GM12878 (cell line): Measurements from ENCODE around the gene GMPR2. TPM values are rescaled to one million over a fixed set of nuclear protein-coding genes. Genes with fewer than 3 reads are reported as not detected.

Experiments
- ATAC-seq: fragments of 200-7000 bp; cut with Tn5 transposase; 3 replicates; pipeline ENCODE4 v1.9.1; 2020; ENCODE audit warnings: mild to moderate bottlenecking, moderate library complexity
- BruUV-seq: library from RNA; stranded (reverse); fragments of 400-500 nt; replicated peaks from 2 replicates; lab custom pipeline; 2021; lab: Mats Ljungman, UMichigan
- CTCF ChIA-PET: fragments of 300-600 bp; sonication (Branson Sonifier 250); formaldehyde crosslinking; extraction: SDS; loops from one replicate; lab custom pipeline; 2021; ENCODE audit warnings: inconsistent platforms; lab: Yijun Ruan, JAX
- POLR2A ChIA-PET: fragments of 350-600 bp; formaldehyde crosslinking; extraction: SDS; loops from one replicate; lab custom pipeline; 2021; ENCODE audit warnings: inconsistent platforms; lab: Charles Lee
- RAD21 ChIA-PET: fragments of 300-600 bp; sonication (Branson Sonifier 250); formaldehyde crosslinking; loops from one replicate; lab custom pipeline; 2023; ENCODE audit warnings: antibody characterized with exemption; ENCODE audit not compliant: unreplicated experiment; lab: Charles Lee
- SMC1A ChIA-PET: fragments of 300-600 bp; sonication (Branson Sonifier 250); formaldehyde crosslinking; loops from one replicate; lab custom pipeline; 2023; ENCODE audit not compliant: unreplicated experiment, uncharacterized antibody; lab: Charles Lee
- DNase-seq: peaks from one replicate; pipeline ENCODE4 v3.0.0-alpha.2; 2011; ENCODE audit warnings: low read depth, low spot score
- FAIRE-seq: peaks from 3 replicates; lab custom pipeline; 2011; peaks lifted over from hg19 to GRCh38; lab: Jason Lieb, UNC
- H2AFZ ChIP-seq: 2 replicates; pipeline ENCODE4 v1.6.0; 2011; ENCODE audit warnings: low read depth, low read length, control low read depth; ENCODE audit not compliant: control insufficient read depth
- H3K27ac ChIP-seq: 2 replicates; pipeline ENCODE4 v1.5.1; 2011; ENCODE audit warnings: control low read depth; ENCODE audit not compliant: control insufficient read depth, insufficient read depth
- H3K27me3 ChIP-seq, 2 experiments: replicated peaks in 1 of 2; 2 replicates each; pipeline versions ENCODE4 v1.6.0 to v1.6.1; 2011; ENCODE audit warnings: low read length in 1 of 2; ENCODE audit not compliant: control insufficient read depth in 2 of 2, insufficient read depth in 2 of 2
- H3K36me3 ChIP-seq, 2 experiments: 2 replicates each; pipeline ENCODE4 v1.5.1; 2011; ENCODE audit warnings: low read length in 1 of 2; ENCODE audit not compliant: control insufficient read depth in 2 of 2, insufficient read depth in 2 of 2
- H3K4me1 ChIP-seq: 2 replicates; pipeline ENCODE4 v1.6.1; 2011; ENCODE audit warnings: mild to moderate bottlenecking, low read length, moderate library complexity, mixed read lengths; ENCODE audit not compliant: control insufficient read depth, insufficient read depth
- H3K4me2 ChIP-seq: 2 replicates; pipeline ENCODE4 v1.6.0; 2011; ENCODE audit warnings: control low read depth; ENCODE audit not compliant: control insufficient read depth, insufficient read depth
- H3K4me3 ChIP-seq: fragments of 200-600 bp; sonication (generic); 2 replicates; pipeline ENCODE4 v1.5.1; 2016
- H3K79me2 ChIP-seq: 2 replicates; pipeline ENCODE4 v1.6.0; 2011; ENCODE audit warnings: low read length; ENCODE audit not compliant: control insufficient read depth, insufficient read depth
- H3K9ac ChIP-seq: 2 replicates; pipeline ENCODE4 v1.8.0; 2011; ENCODE audit warnings: low read length, control low read depth, mixed read lengths; ENCODE audit not compliant: control insufficient read depth, insufficient read depth
- H3K9me3 ChIP-seq: replicated peaks from 3 replicates; pipeline ENCODE4 v1.5.1; 2011; ENCODE audit warnings: mild to moderate bottlenecking, low read length; ENCODE audit not compliant: control insufficient read depth, insufficient read depth
- H4K20me1 ChIP-seq: 2 replicates; pipeline ENCODE4 v1.6.0; 2011; ENCODE audit not compliant: control insufficient read depth, insufficient read depth
- ATF3 ChIP-seq: IDR thresholded peaks from 2 replicates; pipeline ENCODE4 v1.6.1; 2011; ENCODE audit warnings: low read depth, mild to moderate bottlenecking, low read length, moderate library complexity, borderline replicate concordance; ENCODE audit errors: extremely low read depth
- BHLHE40 ChIP-seq, 2 experiments: fragments of 450-650 bp in 1 of 2; IDR thresholded peaks; 2 replicates each; pipeline ENCODE4 v1.6.1; 2011 to 2017; ENCODE audit warnings: low read depth in 2 of 2, borderline replicate concordance in 1 of 2, improper control_type of control experiment in 1 of 2, low read length in 1 of 2, mild to moderate bottlenecking in 1 of 2
- DPF2 ChIP-seq: fragments of 450-650 bp; IDR thresholded peaks from 2 replicates; pipeline ENCODE4 v1.6.1; 2017; ENCODE audit warnings: mild to moderate bottlenecking
- ETV6 ChIP-seq, 2 experiments: fragments of 450-650 bp in 1 of 2; IDR thresholded peaks in 1 of 2; conservative IDR thresholded peaks in 1 of 2; 2 replicates each; pipeline ENCODE4 v1.6.1; 2014; ENCODE audit warnings: antibody characterized with exemption in 1 of 2, borderline replicate concordance in 1 of 2, low read depth in 1 of 2, mild to moderate bottlenecking in 1 of 2, moderate library complexity in 1 of 2
- EZH2 ChIP-seq: IDR thresholded peaks from 2 replicates; pipeline ENCODE4 v1.6.1; 2012; ENCODE audit warnings: low read depth, mild to moderate bottlenecking, control low read depth, inconsistent platforms, low read length, borderline replicate concordance; ENCODE audit not compliant: control insufficient read depth
- IKZF1 ChIP-seq: fragments of 450-650 bp; conservative IDR thresholded peaks from 2 replicates; pipeline ENCODE4 v1.6.1; 2017; ENCODE audit warnings: antibody characterized with exemption, mild to moderate bottlenecking
- IKZF2 ChIP-seq, 2 experiments: fragments of 450-650 bp; IDR thresholded peaks; 2 replicates each; pipeline ENCODE4 v1.6.1; 2017; ENCODE audit warnings: mild to moderate bottlenecking in 2 of 2, moderate library complexity in 2 of 2
- NBN ChIP-seq: fragments of 450-650 bp; IDR thresholded peaks from 2 replicates; pipeline ENCODE4 v1.6.1; 2016
- NR2F1 ChIP-seq: fragments of 450-650 bp; conservative IDR thresholded peaks from 2 replicates; pipeline ENCODE4 v1.6.1; 2017; ENCODE audit warnings: mild to moderate bottlenecking
- SMAD5 ChIP-seq: IDR thresholded peaks from 2 replicates; pipeline ENCODE4 v1.6.1; 2016; ENCODE audit warnings: antibody characterized with exemption, low read depth
- SMARCA5 ChIP-seq: fragments of 450-650 bp; IDR thresholded peaks from 2 replicates; pipeline ENCODE4 v1.6.1; 2017; ENCODE audit warnings: mild to moderate bottlenecking
- SP1 ChIP-seq: IDR thresholded peaks from one replicate; pipeline ENCODE4 v1.6.1; 2011; ENCODE audit warnings: low read depth, low read length
- TAF1 ChIP-seq: IDR thresholded peaks from 2 replicates; pipeline ENCODE4 v1.6.1; 2011; ENCODE audit warnings: mild to moderate bottlenecking, low read depth, low read length, borderline replicate concordance
- TARDBP ChIP-seq: IDR thresholded peaks from 2 replicates; pipeline ENCODE4 v1.6.1; 2016; ENCODE audit warnings: borderline replicate concordance
- YY1 ChIP-seq: IDR thresholded peaks from 2 replicates; pipeline ENCODE4 v1.6.1; 2011; ENCODE audit warnings: low read depth, mild to moderate bottlenecking, low read length
- ZNF592 ChIP-seq: fragments of 450-650 bp; IDR thresholded peaks from 2 replicates; pipeline ENCODE4 v1.6.1; 2017; ENCODE audit warnings: mild to moderate bottlenecking, moderate library complexity
- ZSCAN29 ChIP-seq: fragments of 450-650 bp; IDR thresholded peaks from 2 replicates; pipeline ENCODE4 v1.6.1; 2017; ENCODE audit warnings: mild to moderate bottlenecking, moderate library complexity
- WGBS: methylation state at CpG from one replicate; pipeline ENCODE4 v1.1.6; 2016; ENCODE audit warnings: low lambda C conversion rate; ENCODE audit not compliant: insufficient replicate concordance, insufficient coverage; ENCODE audit errors: missing lambda C conversion rate; 5-methylcytosine and 5-hydroxymethylcytosine counted together
- in situ Hi-C: fragments of 300-500 bp; cut with MboI; formaldehyde crosslinking; loops from 9 replicates; pipeline ENCODE4 v1.14.3; 2018; ENCODE audit warnings: mixed read lengths
- intact Hi-C: fragments of 100-400 bp; cut with micrococcal nuclease; formaldehyde crosslinking; loops from one replicate; pipeline ENCODE4 v1.14.2; 2022; ENCODE audit not compliant: unreplicated experiment
- polyA plus RNA-seq, 11 experiments: library from polyadenylated mRNA; depleted of rRNA in 4 of 11; unstranded in 6 of 11; stranded (reverse) in 5 of 11; fragments of >200 nt; fragmentation: Nextera tagmentation in 4 of 11; fragmentation: Illumina TruSeq in 1 of 11; extraction: Ambion mirVana in 4 of 11; extraction: Trizol in 1 of 11; gene quantifications; 1 replicate in 1 of 11; 2 replicates in 10 of 11; pipeline versions ENCODE4 v1.2.1 to v1.2.3, GENCODE V29; 2011 to 2016; ENCODE audit warnings: inconsistent platforms in 2 of 11, missing spikeins in 2 of 11, low read depth in 1 of 11
- total RNA-seq, 4 experiments: library from RNA; depleted of rRNA in 3 of 4; stranded (reverse); fragments of >200 nt in 3 of 4; fragmentation: Illumina TruSeq in 1 of 4; extraction: Trizol in 1 of 4; gene quantifications; 2 replicates each; pipeline versions ENCODE4 v1.2.1 to v1.2.3, GENCODE V29; 2013 to 2021

GMPR2 gene
- total and polyA plus RNA-seq, 10 of the 15 experiments (the other 5 are each of a cell fraction or from before 2014, with no cell fraction given), result 55.1 to 80.3 (median 61.5) TPM

- ChIA-PET POLR2A (interaction anchor here (1.7 to 2.1 kb wide), 2 partner anchors 9 to 37 kb away, joined by 4 to 15 read pairs; partner anchors contain the start of gene TINF2), CTCF (interaction anchor here (0.7 to 3.0 kb wide), 8 partner anchors 9 to 100 kb away, joined by 3 to 12 read pairs (median 4); partner anchors contain the start of genes CIDEB, MDP1, RABGGTA and TINF2), SMC1A (interaction anchor here (0.9 to 2.8 kb wide), 3 partner anchors 9 to 14 kb away, joined by 4 to 12 read pairs (median 6); partner anchors contain the start of gene TINF2), RAD21 (interaction anchor here (2.3 kb wide), 1 partner anchor 9 kb away, joined by 13 read pairs; the partner anchor contains the start of gene TINF2)
- ATAC-seq, result peak; percentile 25
- intact Hi-C loops (no loop called here), in situ Hi-C loops (no loop called here)
- Histone ChIP-seq H3K4me1 (peaks cover 14% of the 10 kb centered on the region), H3K4me2 (peak overlapping the region; percentile 93), H4K20me1 (no peaks in the 10 kb centered on the region), H2AFZ (no peak overlapping the region), H3K79me2 (peaks cover 35% of the 10 kb centered on the region), H3K9me3 (no peaks in the 10 kb centered on the region), H3K27ac (peak overlapping the region; percentile 84; the same call in 1 of the 2 replicates), H3K9ac (peak overlapping the region; percentile 92), H3K27me3 (no peaks in the 10 kb centered on the region), H3K4me3 (peak overlapping the region; percentile 87), H3K36me3 (peaks cover 4 to 28% of the 10 kb centered on the region in 2 experiments)
- FAIRE-seq, result no peak
- BruUV-seq, result no TSS peak
- TF ChIP-seq ATF3 (no peak), ZNF592 (no peak), SP1 (no peak), NBN (no peak), SMARCA5 (no peak), TAF1 (no peak), SMAD5 (no peak), EZH2 (no peak), IKZF2 (IDR thresholded peaks at IDR 0.05) (no peak), BHLHE40 (IDR thresholded peaks at IDR 0.05; ENCODE audit: borderline replicate concordance in 1 of 2, low read depth in 2 of 2, low read length in 1 of 2) (no peak), NR2F1 (no peak), TARDBP (no peak), YY1 (no peak), ZSCAN29 (no peak), IKZF1 (no peak), ETV6 (conservative IDR thresholded peaks at IDR 0.05 in 1 of 2, IDR thresholded peaks at IDR 0.05 in 1 of 2; ENCODE audit: borderline replicate concordance in 1 of 2, low read depth in 1 of 2) (no peak), DPF2 (no peak)
- WGBS, result 79% methylated on average over 2 of the region's 2 CpGs
- DNase-seq, result no peak
Measured at GRCh38 chr14:24233538-24233866, 773 bp downstream of the GMPR2 start.
